AG09309 (cell line): ENCODE measurements around the gene ANO3.

Source experiments
- DNase-seq: peaks from one replicate; pipeline ENCODE4 v3.0.0-alpha.2; 2010; ENCODE audit warnings: low read depth
- H3K4me3 ChIP-seq: 2 replicates; pipeline ENCODE4 v1.5.1; 2011; ENCODE audit warnings: mild to moderate bottlenecking, low read depth, low read length, moderate library complexity; ENCODE audit not compliant: control insufficient read depth
- TF ChIP-seq, protein P1 (sequence below): IDR thresholded peaks from 2 replicates; pipeline ENCODE4 v1.5.1; 2011; ENCODE audit warnings: mild to moderate bottlenecking, low read depth, low read length, inconsistent platforms; ENCODE audit not compliant: insufficient read depth, control insufficient read depth; ENCODE audit errors: missing control alignments

Gene ANO3

GRCh38 chr11:26618441-26618840, 286.5 kb downstream of the ANO3 start:
- no peak for DNase-seq
- TF ChIP-seq, protein P1, sequence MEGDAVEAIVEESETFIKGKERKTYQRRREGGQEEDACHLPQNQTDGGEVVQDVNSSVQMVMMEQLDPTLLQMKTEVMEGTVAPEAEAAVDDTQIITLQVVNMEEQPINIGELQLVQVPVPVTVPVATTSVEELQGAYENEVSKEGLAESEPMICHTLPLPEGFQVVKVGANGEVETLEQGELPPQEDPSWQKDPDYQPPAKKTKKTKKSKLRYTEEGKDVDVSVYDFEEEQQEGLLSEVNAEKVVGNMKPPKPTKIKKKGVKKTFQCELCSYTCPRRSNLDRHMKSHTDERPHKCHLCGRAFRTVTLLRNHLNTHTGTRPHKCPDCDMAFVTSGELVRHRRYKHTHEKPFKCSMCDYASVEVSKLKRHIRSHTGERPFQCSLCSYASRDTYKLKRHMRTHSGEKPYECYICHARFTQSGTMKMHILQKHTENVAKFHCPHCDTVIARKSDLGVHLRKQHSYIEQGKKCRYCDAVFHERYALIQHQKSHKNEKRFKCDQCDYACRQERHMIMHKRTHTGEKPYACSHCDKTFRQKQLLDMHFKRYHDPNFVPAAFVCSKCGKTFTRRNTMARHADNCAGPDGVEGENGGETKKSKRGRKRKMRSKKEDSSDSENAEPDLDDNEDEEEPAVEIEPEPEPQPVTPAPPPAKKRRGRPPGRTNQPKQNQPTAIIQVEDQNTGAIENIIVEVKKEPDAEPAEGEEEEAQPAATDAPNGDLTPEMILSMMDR, result no peak
- H3K4me3 ChIP-seq, result no peak overlapping the region

- DNase-seq, result no peak
- H3K4me3 ChIP-seq, result no peak overlapping the region
- TF ChIP-seq, protein P1, result no peak
Observed at GRCh38 chr11:26620282-26621045, 288.5 kb downstream of the ANO3 start.

DNA sequence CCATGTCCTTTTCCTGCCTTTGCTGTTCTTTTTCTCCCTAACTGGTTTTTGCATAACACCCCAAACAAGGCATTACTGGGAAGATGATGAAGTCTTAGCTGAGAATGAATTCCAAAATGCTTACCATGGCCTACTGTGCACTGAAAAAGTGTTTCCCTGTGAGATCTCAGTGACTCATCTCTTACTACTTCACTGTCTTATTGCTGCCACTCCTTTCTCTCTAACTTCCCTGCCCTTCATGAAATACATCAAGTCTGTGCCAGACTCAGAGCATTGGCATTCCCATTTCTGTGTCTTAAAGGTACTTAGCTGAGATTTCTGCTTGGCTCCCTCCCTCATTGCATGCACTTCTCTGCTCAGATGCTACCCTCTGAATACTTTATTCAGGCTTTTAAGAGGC, 289.2 kb downstream of the ANO3 start:
- peak; percentile 53 for DNase-seq
- TF ChIP-seq, protein P1, result no peak
- H3K4me3 ChIP-seq, result no peak overlapping the region

- no peak overlapping the region for H3K4me3 ChIP-seq
- TF ChIP-seq, protein P1, result no peak
- DNase-seq, result no peak
Observed at GRCh38 chr11:26622181-26622580, 290.3 kb downstream of the ANO3 start.

DNA sequence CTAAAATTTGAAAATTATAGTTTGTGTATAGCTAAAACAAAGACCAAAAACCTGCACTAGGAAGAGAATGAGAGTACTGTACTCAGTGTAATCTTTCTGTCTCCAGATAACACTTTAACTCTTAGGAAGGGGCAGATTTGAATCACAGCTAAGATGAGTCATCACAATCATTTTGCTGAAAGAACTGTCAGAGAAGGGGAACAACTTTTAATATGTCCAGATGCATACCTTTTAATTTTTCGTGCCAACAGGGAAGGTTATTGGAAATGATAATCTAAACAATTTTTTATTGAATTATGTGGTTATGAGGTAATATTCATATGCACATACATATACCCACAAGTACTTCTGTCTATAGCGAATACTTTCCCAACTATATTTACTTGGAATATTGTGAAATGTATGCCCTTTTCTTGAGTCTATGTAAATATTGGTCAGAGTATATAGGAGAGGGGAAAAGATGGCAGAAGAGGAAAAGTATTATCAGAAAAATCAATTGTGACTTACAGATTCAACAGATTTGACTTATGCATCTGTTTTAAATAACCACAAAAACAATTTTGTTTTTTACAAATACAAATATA, 291.2 kb downstream of the ANO3 start:
- no peak overlapping the region for H3K4me3 ChIP-seq
- TF ChIP-seq, protein P1, result no peak
- DNase-seq, result no peak

DNA sequence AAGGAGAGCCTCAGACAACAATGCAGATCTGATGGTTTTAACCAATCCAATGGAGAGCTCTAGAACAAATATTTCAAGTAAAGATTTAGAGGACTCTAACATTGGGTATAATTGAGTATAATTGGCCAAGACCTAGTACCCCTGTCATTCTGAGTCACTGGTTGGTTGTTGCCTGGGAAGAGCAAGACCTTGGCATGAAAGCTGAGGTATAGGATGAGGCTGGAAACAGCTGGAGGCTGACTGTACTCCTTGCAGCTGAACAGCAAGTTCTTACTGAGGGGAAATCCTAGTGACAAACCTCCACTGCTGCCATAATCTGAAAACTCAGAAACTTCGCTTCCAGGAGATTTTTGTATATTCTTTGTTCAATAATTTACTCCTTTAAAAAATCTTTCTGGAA, 294.4 kb downstream of the ANO3 start:
- TF ChIP-seq, protein P1, result no peak
- H3K4me3 ChIP-seq, result no peak overlapping the region
- DNase-seq, result no peak
